Neural progenitor cell (in vitro differentiated cells): ENCODE results near the gene LRP1B.

Experiments used
- CTCF ChIP-seq: fragments of 200-600 bp; sonication (generic); IDR thresholded peaks from 2 replicates; pipeline ENCODE4 v1.5.1; 2017; ENCODE audit warnings: antibody characterized with exemption, mild to moderate bottlenecking
- EZH2 ChIP-seq: fragments of 200-600 bp; sonication (generic); IDR thresholded peaks from 2 replicates; pipeline ENCODE4 v1.6.1; 2017; ENCODE audit warnings: antibody characterized with exemption, mild to moderate bottlenecking, moderate library complexity
- EZH2phosphoT487 ChIP-seq: fragments of 200-600 bp; sonication (generic); IDR thresholded peaks from 2 replicates; pipeline ENCODE4 v1.6.1; 2017; ENCODE audit warnings: antibody characterized with exemption

GRCh38 chr2:141437521-141437920 is 693.3 kb downstream of the LRP1B start:
- no peak for TF ChIP-seq CTCF
- TF ChIP-seq EZH2: no peak
- no peak for TF ChIP-seq EZH2phosphoT487
